ENCODE data around the gene DDR2.

- no peak for TF ChIP-seq CTCF (IDR thresholded peaks at IDR 0.05; ENCODE audit: borderline replicate concordance, extremely low read depth, low read length, poor library complexity, severe bottlenecking)
- TF ChIP-seq EZH2 (IDR thresholded peaks at IDR 0.05; ENCODE audit: borderline replicate concordance, low read depth, low read length, severe bottlenecking), result no peak
Observed at GRCh38 chr1:162772571-162773154, 140.4 kb downstream of the DDR2 start.

All from DND-41 (cell line).